Endothelial cell of umbilical vein (primary cell): ENCODE data around the gene PLCG2.
"Not testable (repeated sequence)": the region's sequence is repeated elsewhere in the genome, so short reads cannot be mapped to it uniquely, and the experiment has no call there.

Experiments
- CTCF ChIP-seq, 2 donors: IDR thresholded peaks; 1 replicate in 1 of 2; 2 replicates in 1 of 2; pipeline ENCODE4 v1.5.1; 2011; ENCODE audit warnings: low read length in 2 of 2, mild to moderate bottlenecking in 2 of 2, moderate library complexity in 2 of 2, control low read depth in 1 of 2, inconsistent platforms in 1 of 2, low read depth in 1 of 2; ENCODE audit not compliant: insufficient read depth in 1 of 2; ENCODE audit errors: extremely low read depth in 1 of 2
- EZH2 ChIP-seq: IDR thresholded peaks from 2 replicates; pipeline ENCODE4 v1.6.1; 2012; ENCODE audit warnings: borderline replicate concordance, low read depth, mild to moderate bottlenecking, moderate library complexity, low read length, inconsistent platforms; ENCODE audit not compliant: severe bottlenecking
- MAX ChIP-seq: IDR thresholded peaks from 2 replicates; pipeline ENCODE4 v1.6.1; 2011; ENCODE audit not compliant: insufficient read depth, insufficient read length
- POLR2A ChIP-seq: IDR thresholded peaks from 2 replicates; pipeline ENCODE4 v1.6.1; 2012; ENCODE audit warnings: low read depth, mild to moderate bottlenecking, control low read depth, low read length

DNA sequence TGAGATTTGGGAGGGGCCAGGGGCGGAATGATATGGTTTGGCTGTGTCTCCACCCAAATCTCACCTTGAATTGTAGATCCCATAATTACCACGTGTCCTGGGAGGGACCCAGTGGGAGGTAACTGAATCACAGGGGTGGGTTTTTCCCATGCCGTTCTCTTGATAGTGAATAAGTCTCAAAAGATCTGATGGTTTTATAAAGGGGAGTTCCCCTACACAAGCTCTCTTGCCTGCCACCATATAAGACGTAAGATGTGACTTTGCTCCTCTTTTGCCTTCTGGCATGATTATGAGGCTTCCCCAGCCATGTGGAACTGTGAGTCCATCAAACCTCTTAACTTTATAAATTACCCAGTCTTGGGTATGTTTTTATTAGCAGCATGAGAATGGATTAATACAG is 230.7 kb downstream of the PLCG2 start:
- TF ChIP-seq EZH2; CTCF (IDR thresholded peaks at IDR 0.05; ENCODE audit: extremely low read depth in 1 of 2, insufficient read depth in 1 of 2, low read depth in 1 of 2, low read length in 2 of 2); MAX; POLR2A: not testable (repeated sequence)
